ENCODE results near the gene PRPS1. TPM values are rescaled to one million over a fixed set of nuclear protein-coding genes. Genes with fewer than 3 reads are reported as not detected.
"Not testable (repeated sequence)": the region's sequence is repeated elsewhere in the genome, so short reads cannot be mapped to it uniquely, and the experiment has no call there.

PRPS1 gene
- polyA plus RNA-seq, 1 donor from 2014 or later: 60.8 TPM

DNA sequence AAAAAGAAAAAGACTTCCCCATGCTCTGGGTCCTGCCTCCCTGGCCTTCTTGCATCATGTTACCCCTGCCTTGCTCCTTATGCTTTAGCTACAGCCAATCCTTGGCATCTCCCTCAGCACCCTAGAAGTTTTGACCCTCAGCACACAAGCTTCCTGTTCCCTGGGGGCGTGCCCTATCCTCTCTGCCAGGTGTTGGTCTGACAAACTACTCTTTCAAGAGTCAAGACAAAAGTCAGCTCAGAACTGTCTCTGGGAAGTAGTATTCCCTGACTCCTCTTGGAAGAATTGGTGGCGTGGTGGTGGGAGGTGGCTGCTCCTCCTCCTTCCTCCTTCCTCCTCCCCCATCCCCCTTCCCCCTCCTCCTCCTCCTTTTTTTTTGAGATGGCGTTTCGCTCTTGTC, 41.0 kb downstream of the PRPS1 start:
- Histone ChIP-seq H3K79me2 (replicated peaks; ENCODE audit: insufficient read depth, low read length) (no peaks in the 10 kb centered on the region), H3K9me2 (ENCODE audit: insufficient read depth, low read length) (no peaks in the 10 kb centered on the region), H3F3A (ENCODE audit: insufficient read depth, low read length, poor library complexity, severe bottlenecking) (no peaks in the 10 kb centered on the region), H4K20me1 (ENCODE audit: insufficient read depth) (no peaks in the 10 kb centered on the region), H3K9me3 (ENCODE audit: low read length) (no peaks in the 10 kb centered on the region), H3K4me2 (ENCODE audit: low read length) (no peak overlapping the region), H2AFZ (ENCODE audit: low read depth, low read length) (no peak overlapping the region), H3K36me3 (ENCODE audit: insufficient read depth, low read length) (no peaks in the 10 kb centered on the region), H3K4me3 (ENCODE audit: low read length) (no peak overlapping the region), H3K27me3 (ENCODE audit: insufficient read depth, low read depth, low read length) (no peaks in the 10 kb centered on the region), H3K9ac (ENCODE audit: low read length) (no peak overlapping the region), H3K27ac (ENCODE audit: low read length) (no peak overlapping the region)
- no peak for TF ChIP-seq SMC3 (conservative IDR thresholded peaks at IDR 0.05; ENCODE audit: poor library complexity)
- TF ChIP-seq, protein P1, sequence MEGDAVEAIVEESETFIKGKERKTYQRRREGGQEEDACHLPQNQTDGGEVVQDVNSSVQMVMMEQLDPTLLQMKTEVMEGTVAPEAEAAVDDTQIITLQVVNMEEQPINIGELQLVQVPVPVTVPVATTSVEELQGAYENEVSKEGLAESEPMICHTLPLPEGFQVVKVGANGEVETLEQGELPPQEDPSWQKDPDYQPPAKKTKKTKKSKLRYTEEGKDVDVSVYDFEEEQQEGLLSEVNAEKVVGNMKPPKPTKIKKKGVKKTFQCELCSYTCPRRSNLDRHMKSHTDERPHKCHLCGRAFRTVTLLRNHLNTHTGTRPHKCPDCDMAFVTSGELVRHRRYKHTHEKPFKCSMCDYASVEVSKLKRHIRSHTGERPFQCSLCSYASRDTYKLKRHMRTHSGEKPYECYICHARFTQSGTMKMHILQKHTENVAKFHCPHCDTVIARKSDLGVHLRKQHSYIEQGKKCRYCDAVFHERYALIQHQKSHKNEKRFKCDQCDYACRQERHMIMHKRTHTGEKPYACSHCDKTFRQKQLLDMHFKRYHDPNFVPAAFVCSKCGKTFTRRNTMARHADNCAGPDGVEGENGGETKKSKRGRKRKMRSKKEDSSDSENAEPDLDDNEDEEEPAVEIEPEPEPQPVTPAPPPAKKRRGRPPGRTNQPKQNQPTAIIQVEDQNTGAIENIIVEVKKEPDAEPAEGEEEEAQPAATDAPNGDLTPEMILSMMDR (IDR thresholded peaks at IDR 0.05; ENCODE audit: poor library complexity, severe bottlenecking): no peak
- no peak for TF ChIP-seq TAF1 (IDR thresholded peaks at IDR 0.05; ENCODE audit: low read depth)
- no peak for TF ChIP-seq EP300 (conservative IDR thresholded peaks at IDR 0.05; ENCODE audit: poor library complexity, severe bottlenecking)

DNA sequence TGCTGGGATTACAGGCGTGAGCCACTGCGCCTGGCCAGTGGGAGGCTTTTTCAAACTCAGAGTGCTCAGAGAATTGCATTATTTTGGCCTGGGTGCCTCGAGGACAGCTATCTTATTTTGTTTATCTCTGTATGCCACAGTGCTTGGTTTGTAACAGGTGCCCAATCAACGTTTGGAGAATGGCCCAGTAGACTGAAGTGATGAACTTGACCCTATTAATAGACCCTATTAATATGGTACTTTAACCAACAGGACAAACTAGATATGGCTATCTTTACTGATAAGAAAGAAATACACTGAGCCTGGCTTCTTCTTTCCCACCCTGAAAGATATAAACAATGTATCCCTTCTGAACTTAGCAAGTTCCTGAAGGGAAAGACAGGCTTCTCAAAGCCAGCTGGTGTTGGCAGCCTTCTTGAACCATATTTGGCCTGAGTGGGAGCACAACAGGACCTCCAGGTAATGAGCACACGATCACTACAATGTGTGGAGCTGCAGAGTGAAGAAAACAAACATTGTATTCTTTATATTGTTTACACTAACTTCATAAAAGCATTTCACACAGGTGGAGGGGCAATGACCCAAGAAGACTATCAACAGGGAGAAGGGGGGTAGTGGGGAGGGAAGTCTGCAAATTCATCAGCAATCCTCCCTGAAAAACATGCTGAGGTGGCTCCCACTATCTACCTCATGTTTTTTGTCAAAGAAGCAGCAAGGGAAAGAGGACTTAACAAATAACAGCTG, 41.7 kb downstream of the PRPS1 start:
- H3K27me3 ChIP-seq (ENCODE audit: insufficient read depth, low read depth, low read length): no peaks in the 10 kb centered on the region
- no peak overlapping the region for H2AFZ ChIP-seq (ENCODE audit: low read depth, low read length)
- H3K9me3 ChIP-seq (ENCODE audit: low read length): no peaks in the 10 kb centered on the region
- no peak overlapping the region for H3K9ac ChIP-seq (ENCODE audit: low read length)
- no peaks in the 10 kb centered on the region for H3K36me3 ChIP-seq (ENCODE audit: insufficient read depth, low read length)
- no peak overlapping the region for H3K4me3 ChIP-seq (ENCODE audit: low read length)
- H3K79me2 ChIP-seq (replicated peaks; ENCODE audit: insufficient read depth, low read length): no peaks in the 10 kb centered on the region
- H4K20me1 ChIP-seq (ENCODE audit: insufficient read depth): no peaks in the 10 kb centered on the region
- no peaks in the 10 kb centered on the region for H3F3A ChIP-seq (ENCODE audit: insufficient read depth, low read length, poor library complexity, severe bottlenecking)
- TF ChIP-seq RAD21 (conservative IDR thresholded peaks at IDR 0.05) (no peak), POLR2AphosphoS5 (IDR thresholded peaks at IDR 0.05) (no peak), SMC3 (conservative IDR thresholded peaks at IDR 0.05; ENCODE audit: poor library complexity) (no peak), TAF1 (IDR thresholded peaks at IDR 0.05; ENCODE audit: low read depth) (no peak), EP300 (conservative IDR thresholded peaks at IDR 0.05; ENCODE audit: poor library complexity, severe bottlenecking) (no peak), EZH2 (IDR thresholded peaks at IDR 0.05; ENCODE audit: borderline replicate concordance, insufficient read depth, low read length, poor library complexity, severe bottlenecking) (no peak), MXI1 (conservative IDR thresholded peaks at IDR 0.05; ENCODE audit: poor library complexity, severe bottlenecking) (no peak)
- TF ChIP-seq, protein P2, sequence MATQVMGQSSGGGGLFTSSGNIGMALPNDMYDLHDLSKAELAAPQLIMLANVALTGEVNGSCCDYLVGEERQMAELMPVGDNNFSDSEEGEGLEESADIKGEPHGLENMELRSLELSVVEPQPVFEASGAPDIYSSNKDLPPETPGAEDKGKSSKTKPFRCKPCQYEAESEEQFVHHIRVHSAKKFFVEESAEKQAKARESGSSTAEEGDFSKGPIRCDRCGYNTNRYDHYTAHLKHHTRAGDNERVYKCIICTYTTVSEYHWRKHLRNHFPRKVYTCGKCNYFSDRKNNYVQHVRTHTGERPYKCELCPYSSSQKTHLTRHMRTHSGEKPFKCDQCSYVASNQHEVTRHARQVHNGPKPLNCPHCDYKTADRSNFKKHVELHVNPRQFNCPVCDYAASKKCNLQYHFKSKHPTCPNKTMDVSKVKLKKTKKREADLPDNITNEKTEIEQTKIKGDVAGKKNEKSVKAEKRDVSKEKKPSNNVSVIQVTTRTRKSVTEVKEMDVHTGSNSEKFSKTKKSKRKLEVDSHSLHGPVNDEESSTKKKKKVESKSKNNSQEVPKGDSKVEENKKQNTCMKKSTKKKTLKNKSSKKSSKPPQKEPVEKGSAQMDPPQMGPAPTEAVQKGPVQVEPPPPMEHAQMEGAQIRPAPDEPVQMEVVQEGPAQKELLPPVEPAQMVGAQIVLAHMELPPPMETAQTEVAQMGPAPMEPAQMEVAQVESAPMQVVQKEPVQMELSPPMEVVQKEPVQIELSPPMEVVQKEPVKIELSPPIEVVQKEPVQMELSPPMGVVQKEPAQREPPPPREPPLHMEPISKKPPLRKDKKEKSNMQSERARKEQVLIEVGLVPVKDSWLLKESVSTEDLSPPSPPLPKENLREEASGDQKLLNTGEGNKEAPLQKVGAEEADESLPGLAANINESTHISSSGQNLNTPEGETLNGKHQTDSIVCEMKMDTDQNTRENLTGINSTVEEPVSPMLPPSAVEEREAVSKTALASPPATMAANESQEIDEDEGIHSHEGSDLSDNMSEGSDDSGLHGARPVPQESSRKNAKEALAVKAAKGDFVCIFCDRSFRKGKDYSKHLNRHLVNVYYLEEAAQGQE (IDR thresholded peaks at IDR 0.05; ENCODE audit: borderline replicate concordance): no peak
- TF ChIP-seq, protein P1 (IDR thresholded peaks at IDR 0.05; ENCODE audit: poor library complexity, severe bottlenecking): no peak
- H3K27ac ChIP-seq (ENCODE audit: low read length): no peak overlapping the region
- no peak overlapping the region for H3K4me2 ChIP-seq (ENCODE audit: low read length)
- no peaks in the 10 kb centered on the region for H3K9me2 ChIP-seq (ENCODE audit: insufficient read depth, low read length)

DNA sequence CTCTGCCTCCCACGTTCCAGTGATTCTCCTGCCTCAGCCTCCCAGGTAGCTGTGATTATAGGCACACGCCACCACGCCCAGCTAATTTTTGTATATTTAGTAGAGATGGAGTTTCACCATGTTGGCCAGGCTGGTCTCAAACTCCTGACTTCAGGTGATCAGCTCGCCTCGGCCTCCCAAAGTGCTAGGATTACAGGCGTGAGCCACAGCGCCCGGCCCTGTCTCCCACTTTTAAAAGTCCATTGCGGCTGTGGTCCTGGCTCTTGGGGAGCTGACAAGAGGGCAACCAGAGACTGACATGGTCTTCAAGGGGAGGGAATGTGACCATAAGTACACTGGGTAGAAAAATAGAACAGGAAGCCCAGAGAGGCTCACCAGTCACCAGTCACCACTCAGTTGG, 42.9 kb downstream of the PRPS1 start:
- not testable (repeated sequence) for H3K27me3 ChIP-seq (ENCODE audit: insufficient read depth, low read depth, low read length); H4K20me1 ChIP-seq (ENCODE audit: insufficient read depth); H2AFZ ChIP-seq (ENCODE audit: low read depth, low read length); H3K36me3 ChIP-seq (ENCODE audit: insufficient read depth, low read length); H3K27ac ChIP-seq (ENCODE audit: low read length); H3K4me2 ChIP-seq (ENCODE audit: low read length); H3K9ac ChIP-seq (ENCODE audit: low read length); H3F3A ChIP-seq (ENCODE audit: insufficient read depth, low read length, poor library complexity, severe bottlenecking); H3K9me3 ChIP-seq (ENCODE audit: low read length); H3K4me3 ChIP-seq (ENCODE audit: low read length); H3K79me2 ChIP-seq (replicated peaks; ENCODE audit: insufficient read depth, low read length); H3K9me2 ChIP-seq (ENCODE audit: insufficient read depth, low read length)

Measured in neural cell (in vitro differentiated cells).